AML-193 (cell line): Measurements from ENCODE around the gene TMA16.

ENCODE experiments used
- DNase-seq, 2 experiments: peaks; one replicate each; lab custom pipeline; 2025; lab: John Stamatoyannopoulos, UW

TMA16 gene

DNA sequence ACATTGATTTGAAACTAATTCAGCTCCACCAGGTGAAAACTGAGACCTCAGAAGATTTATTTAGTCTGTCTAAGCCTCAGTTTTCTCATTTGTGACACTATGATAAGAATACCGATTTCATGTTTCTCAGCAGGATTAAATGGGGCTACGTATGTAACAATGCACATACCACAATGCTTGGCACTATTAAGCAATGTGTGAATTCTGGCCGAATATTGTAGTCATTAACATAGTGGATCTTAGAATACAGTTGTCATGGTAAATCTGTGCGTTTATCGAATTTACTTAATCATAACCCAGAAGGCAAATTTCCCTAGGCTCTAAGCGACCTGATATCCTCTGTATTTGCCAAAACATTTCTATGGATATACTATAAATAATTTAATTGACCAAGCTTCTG is 69.1 kb downstream of the TMA16 start:
- DNase-seq = no peak

DNA sequence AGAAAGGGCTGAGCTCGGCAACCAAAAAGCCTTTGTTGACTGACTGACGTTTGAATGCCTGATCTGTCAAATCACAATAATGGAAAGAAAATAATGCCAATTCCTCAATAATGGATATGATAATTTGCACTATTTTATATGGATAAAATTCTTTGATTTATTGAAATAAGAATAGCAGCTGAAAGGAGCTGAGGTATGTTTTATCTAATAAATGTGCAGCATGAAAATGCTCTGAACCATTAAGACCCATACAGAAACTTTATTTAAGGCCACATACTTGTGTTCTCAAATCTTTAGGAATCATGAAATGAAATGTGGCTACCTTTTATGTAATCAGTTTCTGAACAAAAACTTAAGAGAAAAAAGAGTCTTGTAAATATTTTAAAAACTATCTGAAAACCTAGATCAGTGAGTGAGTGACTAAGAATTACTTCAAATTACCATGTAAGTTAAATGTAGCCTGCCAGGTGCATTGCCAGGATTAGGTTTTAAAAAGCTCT is 69.8 kb downstream of the TMA16 start:
- no peak for DNase-seq

DNA sequence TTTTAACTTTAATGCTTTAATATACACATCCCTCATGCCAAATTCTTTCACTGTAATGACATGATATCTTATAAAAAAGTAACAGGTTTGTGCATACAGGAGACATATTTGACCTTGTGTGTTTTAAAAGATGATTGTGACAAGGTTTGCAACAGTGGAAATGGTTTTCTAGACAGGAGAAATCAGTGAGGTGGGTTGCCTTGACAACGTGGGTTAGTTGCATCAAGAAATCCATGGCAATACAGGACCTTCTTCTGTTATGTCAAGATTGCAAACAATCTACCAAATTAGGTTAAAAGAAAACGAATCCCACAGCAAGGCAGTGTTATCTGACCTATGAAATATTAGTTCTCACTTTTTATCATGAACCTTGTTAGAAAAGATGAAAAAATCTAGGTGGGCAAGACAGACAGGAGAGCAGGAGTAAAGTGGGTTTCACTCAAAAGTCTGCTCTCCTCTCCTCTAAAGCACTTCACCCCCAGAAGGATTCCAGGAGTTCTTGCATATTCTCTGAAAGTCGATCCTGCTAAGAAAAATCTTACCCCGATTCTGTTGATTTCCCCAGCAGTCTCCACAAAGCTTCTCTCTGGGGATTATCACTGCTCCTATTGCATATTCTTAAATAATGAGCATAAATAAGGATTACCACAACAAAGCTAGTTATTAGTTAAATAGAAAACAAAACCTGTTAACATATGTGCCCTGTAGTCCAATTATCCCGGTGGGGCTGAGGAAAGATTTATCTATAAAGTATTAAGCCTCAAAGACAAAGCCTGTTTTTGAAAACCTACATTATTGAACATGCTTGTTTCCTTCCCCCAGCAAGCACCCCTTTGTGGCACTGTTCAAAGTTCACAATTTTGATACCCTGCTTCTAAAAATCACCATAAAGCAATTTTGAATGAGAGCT is 71.0 kb downstream of the TMA16 start:
- no peak for DNase-seq

DNA sequence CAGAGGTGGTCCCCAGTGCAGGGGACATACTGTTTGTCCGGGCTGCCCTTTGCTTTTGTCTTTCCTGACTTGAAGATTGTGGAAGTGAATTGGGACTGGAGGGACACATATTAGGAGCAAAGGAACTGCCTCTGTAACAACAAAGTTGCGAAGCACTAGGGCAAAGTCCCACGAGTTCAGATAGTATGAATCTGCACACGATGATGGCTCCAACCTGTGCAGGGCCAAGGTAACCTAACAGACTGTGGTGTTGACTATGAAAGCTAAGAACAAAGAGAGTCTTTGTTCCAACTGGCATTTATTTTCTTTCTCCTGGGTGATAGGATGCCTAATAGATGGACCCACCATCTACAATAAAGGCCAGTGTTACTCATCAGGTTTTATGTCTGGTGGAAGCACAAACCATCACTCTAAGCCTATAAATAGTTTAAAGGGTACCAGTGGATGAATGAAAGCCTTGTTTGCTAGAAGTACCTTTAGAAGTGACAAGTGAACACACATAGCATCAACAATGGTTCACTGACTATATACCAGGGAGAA is 71.8 kb downstream of the TMA16 start:
- DNase-seq = no peak

DNA sequence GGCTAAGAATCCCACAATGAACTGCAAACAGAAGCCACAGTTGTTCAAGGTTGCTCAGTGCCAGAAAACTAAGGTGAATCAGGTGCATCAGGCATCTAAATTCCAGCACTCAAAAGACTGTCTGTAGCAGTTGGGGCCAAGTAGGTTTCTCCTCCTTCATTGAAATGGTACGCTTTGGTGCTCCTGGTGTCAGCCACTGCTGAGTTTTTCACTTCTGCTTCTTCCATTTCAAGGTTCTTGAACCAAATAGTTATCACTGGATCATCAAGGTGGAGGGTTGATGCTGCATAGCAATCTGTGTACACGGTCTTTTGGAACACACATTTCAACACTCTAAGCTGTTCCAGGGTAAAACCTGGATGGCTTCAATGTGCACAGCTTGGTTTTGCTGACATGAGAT is 74.4 kb downstream of the TMA16 start:
- no peak for DNase-seq
